Neural progenitor cell (in vitro differentiated cells): Measurements from ENCODE around the gene LMOD2. TPM values are rescaled to one million over a fixed set of nuclear protein-coding genes. Genes with fewer than 3 reads are reported as not detected.
A peak's percentile ranks its signal among the peaks of the same experiment; 100 is the strongest.

Experiments used
- DNase-seq: peaks from one replicate; pipeline ENCODE4 v3.0.0-alpha.2; 2016; ENCODE audit warnings: low spot score
- H2AFZ ChIP-seq: fragments of 200-600 bp; sonication (generic); replicated peaks from 2 replicates; pipeline ENCODE4 v1.6.1; 2016; ENCODE audit warnings: antibody characterized with exemption
- H3F3A ChIP-seq: fragments of 200-600 bp; sonication (generic); 2 replicates; pipeline ENCODE4 v1.6.1; 2016; ENCODE audit warnings: antibody characterized with exemption, low read depth
- H3K27ac ChIP-seq: fragments of 200-600 bp; sonication (generic); 2 replicates; pipeline ENCODE4 v1.5.1; 2016; ENCODE audit warnings: mild to moderate bottlenecking
- H3K27me3 ChIP-seq: fragments of 200-600 bp; sonication (generic); 2 replicates; pipeline ENCODE4 v1.6.1; 2016; ENCODE audit warnings: mild to moderate bottlenecking, moderate library complexity
- H3K36me3 ChIP-seq: fragments of 200-600 bp; sonication (generic); 2 replicates; pipeline ENCODE4 v1.5.1; 2016
- H3K4me1 ChIP-seq: fragments of 200-600 bp; sonication (generic); 2 replicates; pipeline ENCODE4 v1.6.1; 2016; ENCODE audit warnings: mixed run types
- H3K4me2 ChIP-seq: fragments of 200-600 bp; sonication (generic); 2 replicates; pipeline ENCODE4 v1.6.1; 2016
- H3K4me3 ChIP-seq: fragments of 200-600 bp; sonication (generic); 2 replicates; pipeline ENCODE4 v1.5.1; 2016
- H3K79me2 ChIP-seq: fragments of 200-600 bp; sonication (generic); 2 replicates; pipeline ENCODE4 v1.6.1; 2016; ENCODE audit warnings: low read depth
- H3K9ac ChIP-seq: fragments of 200-600 bp; sonication (generic); 2 replicates; pipeline ENCODE4 v1.6.1; 2016
- H3K9me3 ChIP-seq: fragments of 200-600 bp; sonication (generic); 2 replicates; pipeline ENCODE4 v1.5.1; 2016; ENCODE audit warnings: low read depth
- H4K20me1 ChIP-seq: fragments of 200-600 bp; sonication (generic); 2 replicates; pipeline ENCODE4 v1.6.1; 2016; ENCODE audit warnings: low read depth
- H3K27ac Mint-ChIP-seq: 3 replicates; pipeline ENCODE4 v1.8.0; 2021; ENCODE audit warnings: mixed read lengths
- H3K27me3 Mint-ChIP-seq: 2 replicates; pipeline ENCODE4 v1.8.0; 2022; ENCODE audit warnings: low read depth, mild to moderate bottlenecking, inconsistent platforms, moderate library complexity, mixed read lengths; ENCODE audit not compliant: insufficient read depth
- H3K36me3 Mint-ChIP-seq: 3 replicates; pipeline ENCODE4 v1.8.0; 2021; ENCODE audit warnings: mixed read lengths
- H3K4me1 Mint-ChIP-seq: 3 replicates; pipeline ENCODE4 v1.8.0; 2021; ENCODE audit warnings: mixed read lengths
- H3K4me3 Mint-ChIP-seq: 3 replicates; pipeline ENCODE4 v1.8.0; 2021; ENCODE audit warnings: mild to moderate bottlenecking, moderate library complexity, mixed read lengths
- H3K9me3 Mint-ChIP-seq: 3 replicates; pipeline ENCODE4 v1.8.0; 2020; ENCODE audit warnings: mixed read lengths
- EZH2 ChIP-seq: fragments of 200-600 bp; sonication (generic); IDR thresholded peaks from 2 replicates; pipeline ENCODE4 v1.6.1; 2017; ENCODE audit warnings: antibody characterized with exemption, mild to moderate bottlenecking, moderate library complexity
- EZH2phosphoT487 ChIP-seq: fragments of 200-600 bp; sonication (generic); IDR thresholded peaks from 2 replicates; pipeline ENCODE4 v1.6.1; 2017; ENCODE audit warnings: antibody characterized with exemption
- total RNA-seq: library from RNA; depleted of rRNA; stranded (reverse); fragments of >200 nt; gene quantifications from 2 replicates; pipeline ENCODE4 v1.2.3, GENCODE V29; 2015; ENCODE audit warnings: low replicate concordance
- TF ChIP-seq, protein P1 (sequence below): fragments of 200-600 bp; sonication (generic); IDR thresholded peaks from 2 replicates; pipeline ENCODE4 v1.5.1; 2017; ENCODE audit warnings: antibody characterized with exemption, mild to moderate bottlenecking

The LMOD2 gene
- total RNA-seq, 1 donor from 2014 or later = not detected

DNA sequence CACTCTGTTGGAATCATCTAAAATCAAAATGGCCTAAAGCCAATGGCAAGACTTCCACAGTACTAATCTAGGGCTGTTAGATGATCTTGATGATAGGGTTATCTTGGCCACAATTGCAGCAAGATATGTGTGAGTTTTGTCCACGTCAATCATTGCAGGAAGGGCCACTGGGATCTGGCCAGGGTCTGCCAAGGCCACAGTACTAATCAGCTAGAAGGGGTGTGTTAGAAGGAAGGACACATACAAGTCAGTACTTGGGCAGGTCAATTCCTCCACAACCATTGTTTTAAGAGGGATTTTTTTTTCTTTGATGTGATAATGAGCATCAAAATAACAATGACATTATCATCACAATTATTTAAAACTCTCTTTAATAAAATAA lies 1.6 kb downstream of the LMOD2 start:
- H3K9me3 ChIP-seq = no peaks in the 10 kb centered on the region
- Mint-ChIP-seq H3K27me3 (no peaks in the 10 kb centered on the region), H3K27ac (no peak overlapping the region), H3K4me1 (peaks cover 12% of the 10 kb centered on the region), H3K4me3 (no peak overlapping the region), H3K36me3 (no peaks in the 10 kb centered on the region), H3K9me3 (no peaks in the 10 kb centered on the region)
- no peak overlapping the region for H3K27ac ChIP-seq
- no peak overlapping the region for H3K9ac ChIP-seq
- TF ChIP-seq, protein P1, sequence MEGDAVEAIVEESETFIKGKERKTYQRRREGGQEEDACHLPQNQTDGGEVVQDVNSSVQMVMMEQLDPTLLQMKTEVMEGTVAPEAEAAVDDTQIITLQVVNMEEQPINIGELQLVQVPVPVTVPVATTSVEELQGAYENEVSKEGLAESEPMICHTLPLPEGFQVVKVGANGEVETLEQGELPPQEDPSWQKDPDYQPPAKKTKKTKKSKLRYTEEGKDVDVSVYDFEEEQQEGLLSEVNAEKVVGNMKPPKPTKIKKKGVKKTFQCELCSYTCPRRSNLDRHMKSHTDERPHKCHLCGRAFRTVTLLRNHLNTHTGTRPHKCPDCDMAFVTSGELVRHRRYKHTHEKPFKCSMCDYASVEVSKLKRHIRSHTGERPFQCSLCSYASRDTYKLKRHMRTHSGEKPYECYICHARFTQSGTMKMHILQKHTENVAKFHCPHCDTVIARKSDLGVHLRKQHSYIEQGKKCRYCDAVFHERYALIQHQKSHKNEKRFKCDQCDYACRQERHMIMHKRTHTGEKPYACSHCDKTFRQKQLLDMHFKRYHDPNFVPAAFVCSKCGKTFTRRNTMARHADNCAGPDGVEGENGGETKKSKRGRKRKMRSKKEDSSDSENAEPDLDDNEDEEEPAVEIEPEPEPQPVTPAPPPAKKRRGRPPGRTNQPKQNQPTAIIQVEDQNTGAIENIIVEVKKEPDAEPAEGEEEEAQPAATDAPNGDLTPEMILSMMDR = no peak
- H3F3A ChIP-seq = no peaks in the 10 kb centered on the region
- H3K79me2 ChIP-seq = no peaks in the 10 kb centered on the region
- H3K27me3 ChIP-seq = no peaks in the 10 kb centered on the region
- DNase-seq = no peak
- no peak overlapping the region for H3K4me3 ChIP-seq
- H3K4me2 ChIP-seq = no peak overlapping the region
- H3K4me1 ChIP-seq = peaks cover 14% of the 10 kb centered on the region
- no peak overlapping the region for H2AFZ ChIP-seq
- H3K36me3 ChIP-seq = no peaks in the 10 kb centered on the region
- no peaks in the 10 kb centered on the region for H4K20me1 ChIP-seq

DNA sequence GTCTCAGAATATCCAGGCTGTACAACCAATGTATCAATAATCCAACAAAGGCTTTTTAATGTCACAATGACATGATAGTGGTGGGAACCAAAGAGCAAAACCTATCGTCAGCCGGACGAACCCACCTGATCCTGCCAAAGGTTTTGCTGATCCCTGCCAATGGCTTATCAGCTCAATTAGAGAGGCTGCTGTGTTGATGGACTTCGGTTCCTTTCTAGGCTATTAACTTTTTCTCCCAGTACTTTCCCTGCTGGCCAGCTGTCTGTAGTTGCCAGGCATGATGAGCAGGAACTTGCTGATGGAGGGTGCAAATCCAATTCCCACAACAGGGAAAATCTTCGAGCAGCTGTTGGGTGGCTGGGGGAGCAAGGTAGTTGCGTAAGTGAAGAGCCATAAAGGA lies 2.4 kb downstream of the LMOD2 start:
- Mint-ChIP-seq H3K4me1 (peaks cover 15% of the 10 kb centered on the region), H3K4me3 (no peak overlapping the region), H3K27me3 (no peaks in the 10 kb centered on the region), H3K36me3 (no peaks in the 10 kb centered on the region), H3K9me3 (peaks cover 2% of the 10 kb centered on the region), H3K27ac (no peak overlapping the region)
- Histone ChIP-seq H3K9me3 (no peaks in the 10 kb centered on the region), H3K4me1 (peaks cover 17% of the 10 kb centered on the region), H4K20me1 (no peaks in the 10 kb centered on the region), H2AFZ (no peak overlapping the region), H3K79me2 (no peaks in the 10 kb centered on the region), H3K27me3 (no peaks in the 10 kb centered on the region), H3K36me3 (no peaks in the 10 kb centered on the region), H3K4me3 (no peak overlapping the region), H3K27ac (no peak overlapping the region), H3F3A (no peaks in the 10 kb centered on the region), H3K4me2 (no peak overlapping the region), H3K9ac (no peak overlapping the region)
- DNase-seq = no peak
- TF ChIP-seq EZH2 (no peak), EZH2phosphoT487 (no peak)
- TF ChIP-seq, protein P1 = no peak

DNA sequence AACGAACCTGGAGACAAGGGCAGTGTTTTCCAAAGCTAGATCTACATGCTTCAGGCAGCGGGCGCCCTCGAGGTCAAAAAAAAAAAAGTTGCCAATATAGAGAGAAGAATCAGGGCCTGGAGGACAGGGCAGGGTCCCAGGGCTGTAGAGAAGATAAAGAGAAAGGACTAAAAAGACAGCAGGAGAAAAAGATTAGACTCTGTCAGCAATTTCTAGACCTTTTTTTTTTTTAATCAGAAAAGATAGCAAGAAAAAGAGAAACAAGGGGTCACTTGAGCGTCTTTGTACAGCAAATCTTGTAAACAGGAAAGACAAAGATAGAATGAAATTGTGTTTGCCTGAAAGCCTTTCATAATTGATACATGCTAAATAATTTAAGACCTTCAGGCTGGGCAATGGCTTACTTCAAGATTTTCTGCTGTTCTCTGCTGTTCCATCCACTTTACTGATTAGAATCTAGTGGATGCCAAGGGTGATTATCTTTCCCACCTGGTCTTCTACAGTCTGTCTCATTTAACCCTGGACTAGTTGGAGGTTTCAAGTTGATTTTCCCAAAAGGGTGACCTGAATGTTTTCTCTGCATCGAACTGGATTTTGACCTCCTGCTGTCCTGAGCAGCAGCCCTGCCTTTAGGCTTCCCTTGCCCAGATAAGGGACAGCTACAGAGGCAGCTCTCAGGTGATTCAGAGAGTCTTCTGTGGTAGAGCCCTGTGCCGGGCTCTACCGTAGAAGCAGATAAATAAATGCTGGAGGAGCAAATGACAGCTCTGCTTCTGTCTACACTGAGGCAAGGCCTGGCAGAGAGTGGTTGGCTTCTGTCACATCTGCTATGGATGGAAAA lies 5.1 kb downstream of the LMOD2 start:
- peak overlapping the region; percentile 82 for H2AFZ ChIP-seq
- H3K4me2 ChIP-seq = no peak overlapping the region
- no peaks in the 10 kb centered on the region for H3F3A ChIP-seq
- H3K36me3 ChIP-seq = no peaks in the 10 kb centered on the region
- Mint-ChIP-seq H3K27ac (peak overlapping the region; percentile 36), H3K36me3 (no peaks in the 10 kb centered on the region), H3K27me3 (no peaks in the 10 kb centered on the region), H3K4me1 (peaks cover 15% of the 10 kb centered on the region), H3K4me3 (no peak overlapping the region), H3K9me3 (peaks cover 2% of the 10 kb centered on the region)
- no peaks in the 10 kb centered on the region for H3K79me2 ChIP-seq
- TF ChIP-seq EZH2phosphoT487 (no peak), EZH2 (no peak)
- TF ChIP-seq, protein P1 = no peak
- no peaks in the 10 kb centered on the region for H3K9me3 ChIP-seq
- H3K27ac ChIP-seq = no peak overlapping the region
- no peaks in the 10 kb centered on the region for H3K27me3 ChIP-seq
- H4K20me1 ChIP-seq = no peaks in the 10 kb centered on the region
- no peak for DNase-seq
- H3K4me3 ChIP-seq = no peak overlapping the region
- H3K9ac ChIP-seq = no peak overlapping the region
- H3K4me1 ChIP-seq = peaks cover 18% of the 10 kb centered on the region
